GM18870 (cell line): ENCODE measurements around the gene PTPN6.

Experiments used
- ATAC-seq: cut with Tn5 transposase; IDR thresholded peaks from one replicate; pipeline ENCODE4 v1.9.1; 2021; ENCODE audit warnings: moderate library complexity; ENCODE audit not compliant: unreplicated experiment

The PTPN6 gene

GRCh38 chr12:6921996-6922946, 28.9 kb upstream of the PTPN6 start:
- ATAC-seq: no peak

DNA sequence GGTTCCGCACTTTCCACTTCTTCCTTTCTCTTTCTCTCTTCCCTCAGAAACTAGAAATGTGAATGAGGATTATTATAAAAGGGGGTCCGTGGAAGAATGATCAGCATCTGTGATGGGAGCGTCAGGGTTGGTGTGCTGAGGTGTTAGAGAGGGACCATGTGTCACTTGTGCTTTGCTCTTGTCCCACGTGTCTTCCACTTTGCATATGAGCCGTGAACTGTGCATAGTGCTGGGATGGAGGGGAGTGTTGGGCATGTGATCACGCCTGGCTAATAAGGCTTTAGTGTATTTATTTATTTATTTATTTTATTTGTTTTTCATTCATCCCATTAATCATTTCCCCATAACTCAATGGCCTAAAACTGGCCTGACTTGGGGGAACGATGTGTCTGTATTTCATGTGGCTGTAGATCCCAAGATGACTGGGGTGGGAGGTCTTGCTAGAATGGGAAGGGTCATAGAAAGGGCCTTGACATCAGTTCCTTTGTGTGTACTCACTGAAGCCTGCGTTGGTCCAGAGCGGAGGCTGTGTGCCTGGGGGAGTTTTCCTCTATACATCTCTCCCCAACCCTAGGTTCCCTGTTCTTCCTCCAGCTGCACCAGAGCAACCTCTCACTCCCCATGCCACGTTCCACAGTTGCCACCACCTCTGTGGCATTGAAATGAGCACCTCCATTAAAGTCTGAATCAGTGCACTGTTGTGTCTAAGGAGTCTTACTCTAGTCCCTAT, 28.0 kb upstream of the PTPN6 start:
- no peak for ATAC-seq

GRCh38 chr12:6923851-6924250, 27.3 kb upstream of the PTPN6 start:
- no peak for ATAC-seq

DNA sequence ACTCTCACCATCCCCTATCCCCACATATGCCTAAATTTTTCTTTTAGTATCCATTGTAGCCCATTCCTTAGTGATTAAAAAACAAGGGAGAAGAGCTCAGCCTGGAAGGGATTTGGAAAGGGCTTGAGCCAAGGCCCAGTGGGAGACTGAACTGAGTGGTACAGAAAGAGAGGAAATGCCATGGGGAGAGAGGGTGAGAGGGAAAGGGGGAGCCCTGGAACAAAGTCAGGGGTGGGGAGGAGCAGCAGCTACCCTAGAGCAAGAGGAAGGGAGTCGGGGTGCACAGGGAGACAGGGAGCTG, 26.0 kb upstream of the PTPN6 start:
- ATAC-seq: no peak

DNA sequence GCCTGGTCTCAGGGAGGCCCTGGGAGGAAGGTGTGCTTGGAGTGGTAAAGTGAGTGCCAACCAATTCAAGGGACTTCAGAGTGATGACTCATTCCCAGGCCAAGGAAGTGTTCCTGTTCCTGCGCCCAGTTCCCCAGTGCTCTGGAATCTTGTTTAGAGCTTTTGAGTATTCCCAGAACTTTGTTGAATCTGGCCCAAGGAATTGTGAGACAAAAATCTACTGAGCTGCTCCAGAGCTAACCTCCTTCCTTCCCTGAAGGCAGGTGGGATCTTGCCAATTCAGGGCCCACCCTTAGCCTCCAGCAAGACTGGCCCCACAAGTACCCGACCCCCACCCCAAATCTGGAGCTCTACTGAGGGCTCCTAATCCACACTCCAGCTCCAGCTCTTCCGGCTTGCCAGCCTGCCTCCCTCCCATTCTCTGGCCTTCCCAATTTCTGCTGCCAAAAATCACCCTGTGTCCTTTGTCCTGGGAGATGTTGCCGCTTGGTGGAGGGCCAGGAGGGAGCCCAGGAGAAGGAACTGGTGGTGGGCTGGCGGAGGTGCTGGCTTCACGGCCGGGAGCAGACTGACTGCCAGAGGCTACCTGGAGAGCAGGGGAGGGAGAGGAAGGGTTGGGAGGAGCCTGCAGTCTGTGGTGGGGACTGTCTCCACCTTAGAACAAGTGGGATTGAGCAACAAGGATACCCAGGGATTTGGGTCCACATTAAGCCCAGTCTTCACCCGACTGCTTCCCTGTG, 25.4 kb upstream of the PTPN6 start:
- ATAC-seq: no peak

GRCh38 chr12:6927379-6928021, 23.7 kb upstream of the PTPN6 start, which contains the start of gene ATN1:
Gene ATN1 (plus strand): TSS chr12:6927959. CDS start chr12:6934002, 6,043 bp downstream.
- no peak for ATAC-seq

GRCh38 chr12:6928022-6928702, 23.0 kb upstream of the PTPN6 start:
- no peak for ATAC-seq

- no peak for ATAC-seq
Measured at GRCh38 chr12:6928703-6929407, 22.3 kb upstream of the PTPN6 start.

DNA sequence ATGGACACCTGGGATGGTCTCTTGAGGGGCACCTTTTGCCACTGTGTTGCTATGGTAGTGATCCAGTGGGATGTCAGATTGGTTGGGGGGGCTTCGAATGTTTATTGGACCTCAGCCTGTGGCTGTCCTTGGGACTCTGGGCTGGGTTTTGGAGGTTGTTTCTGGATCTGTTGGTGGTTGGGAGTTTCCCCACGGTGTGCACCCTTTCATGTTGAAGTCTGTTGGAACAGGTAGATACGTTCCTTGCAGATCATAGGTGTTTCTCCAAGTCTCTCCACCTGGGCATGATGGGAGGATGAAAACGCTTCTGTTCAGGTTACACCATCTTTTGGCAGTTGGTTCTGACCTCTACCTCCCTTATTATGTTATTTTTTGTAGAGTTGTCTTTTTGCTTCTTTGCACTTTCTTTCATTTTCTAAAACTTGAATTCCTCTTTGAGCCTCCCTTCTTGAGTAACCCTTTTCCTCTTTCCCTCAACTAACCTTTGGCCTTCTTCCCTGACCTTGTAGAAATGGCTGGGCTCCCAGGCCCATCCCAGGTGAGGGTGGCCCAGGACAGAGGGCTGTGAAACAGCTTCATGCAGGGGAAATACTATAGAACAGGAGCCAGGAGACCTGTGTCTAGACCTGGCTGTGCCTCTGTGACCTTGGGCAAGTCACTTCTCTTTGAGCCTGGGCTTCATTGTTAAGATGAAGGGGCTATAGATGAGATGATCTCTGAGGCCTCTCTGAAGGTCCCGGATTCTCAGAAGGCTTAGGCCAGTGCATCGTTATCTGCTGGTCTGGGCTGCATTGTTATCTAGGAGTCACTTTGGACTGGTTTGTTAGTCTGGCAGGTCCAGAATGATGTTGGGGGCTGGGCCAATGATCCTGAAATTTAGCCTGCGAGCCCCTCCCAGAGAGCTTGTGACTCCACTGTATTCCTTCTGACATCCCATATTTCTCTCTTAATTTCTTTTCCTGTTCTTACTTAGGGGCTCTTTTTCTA, 21.4 kb upstream of the PTPN6 start:
- no peak for ATAC-seq

GRCh38 chr12:6932766-6933165, 18.4 kb upstream of the PTPN6 start:
- no peak for ATAC-seq

GRCh38 chr12:6934110-6934509, 17.0 kb upstream of the PTPN6 start:
- no peak for ATAC-seq

DNA sequence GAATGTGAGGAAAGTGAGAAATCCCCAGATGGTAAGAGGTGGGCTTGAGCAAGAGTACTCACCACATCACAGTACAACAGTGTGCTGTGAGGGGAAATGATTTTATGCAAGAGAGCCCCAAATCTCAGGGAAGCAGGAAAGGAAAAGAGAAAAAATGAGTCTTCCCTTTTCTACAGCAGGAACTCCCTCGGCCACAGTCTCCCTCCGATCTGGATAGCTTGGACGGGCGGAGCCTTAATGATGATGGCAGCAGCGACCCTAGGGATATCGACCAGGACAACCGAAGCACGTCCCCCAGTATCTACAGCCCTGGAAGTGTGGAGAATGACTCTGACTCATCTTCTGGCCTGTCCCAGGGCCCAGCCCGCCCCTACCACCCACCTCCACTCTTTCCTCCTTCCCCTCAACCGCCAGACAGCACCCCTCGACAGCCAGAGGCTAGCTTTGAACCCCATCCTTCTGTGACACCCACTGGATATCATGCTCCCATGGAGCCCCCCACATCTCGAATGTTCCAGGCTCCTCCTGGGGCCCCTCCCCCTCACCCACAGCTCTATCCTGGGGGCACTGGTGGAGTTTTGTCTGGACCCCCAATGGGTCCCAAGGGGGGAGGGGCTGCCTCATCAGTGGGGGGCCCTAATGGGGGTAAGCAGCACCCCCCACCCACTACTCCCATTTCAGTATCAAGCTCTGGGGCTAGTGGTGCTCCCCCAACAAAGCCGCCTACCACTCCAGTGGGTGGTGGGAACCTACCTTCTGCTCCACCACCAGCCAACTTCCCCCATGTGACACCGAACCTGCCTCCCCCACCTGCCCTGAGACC, 15.6 kb upstream of the PTPN6 start:
- no peak for ATAC-seq

DNA sequence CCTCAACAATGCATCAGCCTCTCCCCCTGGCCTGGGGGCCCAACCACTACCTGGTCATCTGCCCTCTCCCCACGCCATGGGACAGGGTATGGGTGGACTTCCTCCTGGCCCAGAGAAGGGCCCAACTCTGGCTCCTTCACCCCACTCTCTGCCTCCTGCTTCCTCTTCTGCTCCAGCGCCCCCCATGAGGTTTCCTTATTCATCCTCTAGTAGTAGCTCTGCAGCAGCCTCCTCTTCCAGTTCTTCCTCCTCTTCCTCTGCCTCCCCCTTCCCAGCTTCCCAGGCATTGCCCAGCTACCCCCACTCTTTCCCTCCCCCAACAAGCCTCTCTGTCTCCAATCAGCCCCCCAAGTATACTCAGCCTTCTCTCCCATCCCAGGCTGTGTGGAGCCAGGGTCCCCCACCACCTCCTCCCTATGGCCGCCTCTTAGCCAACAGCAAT, 14.9 kb upstream of the PTPN6 start:
- ATAC-seq: no peak

DNA sequence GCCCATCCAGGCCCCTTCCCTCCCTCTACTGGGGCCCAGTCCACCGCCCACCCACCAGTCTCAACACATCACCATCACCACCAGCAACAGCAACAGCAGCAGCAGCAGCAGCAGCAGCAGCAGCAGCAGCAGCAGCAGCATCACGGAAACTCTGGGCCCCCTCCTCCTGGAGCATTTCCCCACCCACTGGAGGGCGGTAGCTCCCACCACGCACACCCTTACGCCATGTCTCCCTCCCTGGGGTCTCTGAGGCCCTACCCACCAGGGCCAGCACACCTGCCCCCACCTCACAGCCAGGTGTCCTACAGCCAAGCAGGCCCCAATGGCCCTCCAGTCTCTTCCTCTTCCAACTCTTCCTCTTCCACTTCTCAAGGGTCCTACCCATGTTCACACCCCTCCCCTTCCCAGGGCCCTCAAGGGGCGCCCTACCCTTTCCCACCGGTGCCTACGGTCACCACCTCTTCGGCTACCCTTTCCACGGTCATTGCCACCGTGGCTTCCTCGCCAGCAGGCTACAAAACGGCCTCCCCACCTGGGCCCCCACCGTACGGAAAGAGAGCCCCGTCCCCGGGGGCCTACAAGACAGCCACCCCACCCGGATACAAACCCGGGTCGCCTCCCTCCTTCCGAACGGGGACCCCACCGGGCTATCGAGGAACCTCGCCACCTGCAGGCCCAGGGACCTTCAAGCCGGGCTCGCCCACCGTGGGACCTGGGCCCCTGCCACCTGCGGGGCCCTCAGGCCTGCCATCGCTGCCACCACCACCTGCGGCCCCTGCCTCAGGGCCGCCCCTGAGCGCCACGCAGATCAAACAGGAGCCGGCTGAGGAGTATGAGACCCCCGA, 14.3 kb upstream of the PTPN6 start:
- no peak for ATAC-seq

DNA sequence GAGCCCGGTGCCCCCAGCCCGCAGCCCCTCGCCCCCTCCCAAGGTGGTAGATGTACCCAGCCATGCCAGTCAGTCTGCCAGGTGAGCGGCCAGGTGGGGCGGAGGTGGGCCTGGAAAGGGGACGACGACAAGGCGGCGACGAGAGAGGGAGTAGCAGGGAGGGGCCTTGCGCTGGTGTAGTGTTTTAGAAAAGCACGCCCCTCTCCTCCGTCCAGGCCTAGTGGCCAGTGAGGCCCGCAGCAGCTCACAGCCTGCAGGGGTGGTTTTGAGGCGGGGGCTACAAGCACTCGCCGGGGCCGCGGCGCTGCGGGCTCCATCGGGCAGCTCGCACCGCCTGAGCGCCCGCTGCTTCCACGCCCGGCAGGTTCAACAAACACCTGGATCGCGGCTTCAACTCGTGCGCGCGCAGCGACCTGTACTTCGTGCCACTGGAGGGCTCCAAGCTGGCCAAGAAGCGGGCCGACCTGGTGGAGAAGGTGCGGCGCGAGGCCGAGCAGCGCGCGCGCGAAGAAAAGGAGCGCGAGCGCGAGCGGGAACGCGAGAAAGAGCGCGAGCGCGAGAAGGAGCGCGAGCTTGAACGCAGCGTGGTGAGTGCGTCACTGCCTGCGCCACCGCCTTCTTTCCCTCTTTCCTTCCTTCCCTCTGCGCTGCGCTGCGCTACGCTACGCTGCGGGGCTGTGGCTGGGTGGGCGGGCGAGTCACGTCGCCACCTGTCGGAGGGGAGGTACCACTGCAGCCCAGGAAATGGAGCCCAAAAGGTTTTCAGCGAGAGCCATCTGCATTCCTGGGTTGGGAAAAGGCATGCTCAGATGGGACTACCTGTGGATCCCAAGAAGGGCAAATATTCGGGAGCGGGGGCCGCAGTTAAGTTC, 13.4 kb upstream of the PTPN6 start:
- peak; percentile 71 for ATAC-seq
